Activated CD8-positive, alpha-beta memory T cell treated with anti-CD3 and anti-CD28 coated beads for 1 hour (primary cell): ENCODE data around the gene PPARD.
"Not testable (repeated sequence)": the region's sequence is repeated elsewhere in the genome, so short reads cannot be mapped to it uniquely, and the experiment has no call there.

Experiments
- DNase-seq, 2 donors: peaks; one replicate each; pipeline ENCODE4 v3.0.0-alpha.2; 2020; ENCODE audit warnings: low read depth in 1 of 2; ENCODE audit errors: extremely low read depth in 1 of 2

The PPARD gene

GRCh38 chr6:35378261-35378660, 35.9 kb downstream of the PPARD start:
- no peak for DNase-seq

GRCh38 chr6:35381132-35381531, 38.8 kb downstream of the PPARD start:
- DNase-seq = no peak

GRCh38 chr6:35382015-35382414, 39.7 kb downstream of the PPARD start:
- no peak for DNase-seq

- DNase-seq = no peak
Measured at GRCh38 chr6:35385457-35386202, 43.3 kb downstream of the PPARD start.

GRCh38 chr6:35386989-35387388, 44.6 kb downstream of the PPARD start:
- DNase-seq = no peak

GRCh38 chr6:35388030-35388429, 45.7 kb downstream of the PPARD start:
- DNase-seq = no peak

- no peak for DNase-seq
Measured at GRCh38 chr6:35388772-35389352, 46.5 kb downstream of the PPARD start.

GRCh38 chr6:35389386-35389785, 47.0 kb downstream of the PPARD start:
- not testable (repeated sequence) for DNase-seq

- DNase-seq = no peak
Measured at GRCh38 chr6:35391240-35391968, 49.0 kb downstream of the PPARD start.

GRCh38 chr6:35392111-35392702, 49.8 kb downstream of the PPARD start:
- DNase-seq = no peak

GRCh38 chr6:35392773-35393672, 50.7 kb downstream of the PPARD start:
- DNase-seq = no peak

- DNase-seq = no peak
Measured at GRCh38 chr6:35396991-35397390, 54.6 kb downstream of the PPARD start.

GRCh38 chr6:35397806-35398418, 55.6 kb downstream of the PPARD start:
- DNase-seq = no peak

GRCh38 chr6:35398526-35398925, 56.2 kb downstream of the PPARD start:
- no peak for DNase-seq

GRCh38 chr6:35400111-35400510, 57.8 kb downstream of the PPARD start:
- no peak for DNase-seq

- no peak for DNase-seq
Measured at GRCh38 chr6:35400901-35401311, 58.5 kb downstream of the PPARD start.

GRCh38 chr6:35401514-35401913, 59.2 kb downstream of the PPARD start:
- no peak for DNase-seq

- no peak for DNase-seq
Measured at GRCh38 chr6:35402136-35402855, 59.9 kb downstream of the PPARD start.

- DNase-seq = no peak
Measured at GRCh38 chr6:35402856-35403191, 60.5 kb downstream of the PPARD start.
